ENCODE results near the gene GRIK5. TPM values are rescaled to one million over a fixed set of nuclear protein-coding genes. Genes with fewer than 3 reads are reported as not detected.

GRIK5 gene
- total and polyA plus RNA-seq, 2 donors (not counting 3 experiments of a cell fraction or from before 2014, with no cell fraction given) = 0.80 to 2.2 TPM

- POLR2A ChIA-PET = interaction anchor here (0.6 kb wide), 1 partner anchor 124 kb away, joined by 4 read pairs; no protein-coding TSS in a partner anchor
These were observed 102.8 kb downstream of the GRIK5 start for GRCh38 chr19:41967054-41967783.

More at GRCh38 chr19:41967054-41967783, 102.8 kb downstream of the GRIK5 start:
- Histone ChIP-seq H3K9ac (replicated peaks; ENCODE audit: extremely low read depth, insufficient read depth, low read length) (no peak overlapping the region), H3K4me1 (ENCODE audit: control insufficient read depth, extremely low read depth, insufficient read depth, low read length) (no peaks in the 10 kb centered on the region), H3K9me1 (replicated peaks; ENCODE audit: control insufficient read depth, extremely low read depth, insufficient read depth, low read length) (no peaks in the 10 kb centered on the region), H3K36me3 (ENCODE audit: control insufficient read depth in 2 of 2, extremely low read depth in 1 of 2, insufficient read depth in 2 of 2, low read length in 2 of 2) (no peaks in the 10 kb centered on the region), H3K4me3 (replicated peaks in 1 of 3; ENCODE audit: insufficient read depth in 1 of 3, low read depth in 1 of 3, low read length in 3 of 3) (no peak overlapping the region), H3K27me3 (ENCODE audit: control insufficient read depth in 2 of 2, insufficient read depth in 2 of 2, low read length in 2 of 2) (no peaks in the 10 kb centered on the region), H4K20me1 (replicated peaks; ENCODE audit: control insufficient read depth, extremely low read depth, insufficient read depth, low read length) (no peaks in the 10 kb centered on the region), H3K4me2 (ENCODE audit: insufficient read depth, low read length) (no peak overlapping the region), H2AFZ (ENCODE audit: low read depth, low read length) (no peak overlapping the region), H3K27ac (ENCODE audit: insufficient read depth, low read depth, low read length) (no peak overlapping the region), H3K79me2 (ENCODE audit: control insufficient read depth, insufficient read depth, low read length) (no peaks in the 10 kb centered on the region), H3K9me3 (replicated peaks; ENCODE audit: control insufficient read depth, insufficient read depth, low read length) (no peaks in the 10 kb centered on the region)
- BruUV-seq (replicated peaks) = no TSS peak
- FAIRE-seq (no peak), DNase-seq (ENCODE audit: low read depth, low spot score) (no peak)
- TF ChIP-seq MYC (IDR thresholded peaks at IDR 0.05; ENCODE audit: low read depth, low read length) (no peak), FOS (IDR thresholded peaks at IDR 0.05; ENCODE audit: borderline replicate concordance, insufficient read depth, low read length) (no peak), MAX (IDR thresholded peaks at IDR 0.05; ENCODE audit: insufficient read depth, insufficient read length) (no peak), JUN (IDR thresholded peaks at IDR 0.05; ENCODE audit: borderline replicate concordance, insufficient read depth, insufficient read length, low read depth) (no peak), GATA2 (IDR thresholded peaks at IDR 0.05; ENCODE audit: insufficient read depth, insufficient read length, low read depth, low read length) (no peak), POLR2A (IDR thresholded peaks at IDR 0.05; ENCODE audit: low read depth, low read length) (no peak), EZH2 (IDR thresholded peaks at IDR 0.05; ENCODE audit: borderline replicate concordance, low read depth, low read length, severe bottlenecking) (no peak), POLR2AphosphoS5 (IDR thresholded peaks at IDR 0.05; ENCODE audit: insufficient read depth, low read depth, low read length) (no peak)
- TF ChIP-seq, protein P1, sequence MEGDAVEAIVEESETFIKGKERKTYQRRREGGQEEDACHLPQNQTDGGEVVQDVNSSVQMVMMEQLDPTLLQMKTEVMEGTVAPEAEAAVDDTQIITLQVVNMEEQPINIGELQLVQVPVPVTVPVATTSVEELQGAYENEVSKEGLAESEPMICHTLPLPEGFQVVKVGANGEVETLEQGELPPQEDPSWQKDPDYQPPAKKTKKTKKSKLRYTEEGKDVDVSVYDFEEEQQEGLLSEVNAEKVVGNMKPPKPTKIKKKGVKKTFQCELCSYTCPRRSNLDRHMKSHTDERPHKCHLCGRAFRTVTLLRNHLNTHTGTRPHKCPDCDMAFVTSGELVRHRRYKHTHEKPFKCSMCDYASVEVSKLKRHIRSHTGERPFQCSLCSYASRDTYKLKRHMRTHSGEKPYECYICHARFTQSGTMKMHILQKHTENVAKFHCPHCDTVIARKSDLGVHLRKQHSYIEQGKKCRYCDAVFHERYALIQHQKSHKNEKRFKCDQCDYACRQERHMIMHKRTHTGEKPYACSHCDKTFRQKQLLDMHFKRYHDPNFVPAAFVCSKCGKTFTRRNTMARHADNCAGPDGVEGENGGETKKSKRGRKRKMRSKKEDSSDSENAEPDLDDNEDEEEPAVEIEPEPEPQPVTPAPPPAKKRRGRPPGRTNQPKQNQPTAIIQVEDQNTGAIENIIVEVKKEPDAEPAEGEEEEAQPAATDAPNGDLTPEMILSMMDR (IDR thresholded peaks at IDR 0.05; ENCODE audit: extremely low read depth in 1 of 2, insufficient read depth in 1 of 2, low read depth in 1 of 2, low read length in 2 of 2) = no peak
- dilution Hi-C loops (cut with MboI; ENCODE audit: extremely low pct_ligation_motif_present, low sequenced_read_pairs) = no loop called here
- CTCF ChIA-PET = no interaction called here
- intact Hi-C loops (cut with micrococcal nuclease) = no loop called here

Measured in endothelial cell of umbilical vein (primary cell).